Sigmoid colon (tissue), 4 donors: ENCODE results near the gene RPL7A.
"Not testable (repeated sequence)": the region's sequence is repeated elsewhere in the genome, so short reads cannot be mapped to it uniquely, and the experiment has no call there.

Experiments
- CTCF ChIP-seq, 4 experiments: fragments of 450-650 bp in 3 of 4; fragments of 200-600 bp in 1 of 4; IDR thresholded peaks; one replicate each; pipeline ENCODE4 v1.5.1; 2016 to 2019; ENCODE audit warnings: antibody characterized with exemption in 4 of 4, mild to moderate bottlenecking in 3 of 4, moderate library complexity in 2 of 4
- EP300 ChIP-seq, 4 donors: sonication (generic); formaldehyde crosslinking; IDR thresholded peaks; one replicate each; pipeline ENCODE4 v1.6.1; 2017; ENCODE audit warnings: antibody characterized with exemption in 4 of 4
- POLR2A ChIP-seq, 2 donors: fragments of 450-650 bp; IDR thresholded peaks; one replicate each; pipeline ENCODE4 v1.6.1; 2016; ENCODE audit warnings: antibody characterized with exemption in 2 of 2, mild to moderate bottlenecking in 2 of 2, moderate library complexity in 2 of 2
- POLR2AphosphoS5 ChIP-seq, 4 donors: sonication (generic); formaldehyde crosslinking; IDR thresholded peaks; one replicate each; pipeline ENCODE4 v1.6.1; 2017; ENCODE audit warnings: antibody characterized with exemption in 4 of 4

GRCh38 chr9:133334888-133335287 lies 13.1 kb upstream of the RPL7A start:
- TF ChIP-seq CTCF, POLR2A, EP300, POLR2AphosphoS5 (IDR thresholded peaks at IDR 0.05): not testable (repeated sequence)
